HG02588 (cell line): ENCODE measurements around the gene MAPKAPK2.
A peak's percentile ranks its signal among the peaks of the same experiment; 100 is the strongest.

Experiments
- ATAC-seq: cut with Tn5 transposase; IDR thresholded peaks from one replicate; pipeline ENCODE4 v1.9.1; 2021; ENCODE audit warnings: mild to moderate bottlenecking, moderate library complexity; ENCODE audit not compliant: unreplicated experiment

Gene MAPKAPK2

DNA sequence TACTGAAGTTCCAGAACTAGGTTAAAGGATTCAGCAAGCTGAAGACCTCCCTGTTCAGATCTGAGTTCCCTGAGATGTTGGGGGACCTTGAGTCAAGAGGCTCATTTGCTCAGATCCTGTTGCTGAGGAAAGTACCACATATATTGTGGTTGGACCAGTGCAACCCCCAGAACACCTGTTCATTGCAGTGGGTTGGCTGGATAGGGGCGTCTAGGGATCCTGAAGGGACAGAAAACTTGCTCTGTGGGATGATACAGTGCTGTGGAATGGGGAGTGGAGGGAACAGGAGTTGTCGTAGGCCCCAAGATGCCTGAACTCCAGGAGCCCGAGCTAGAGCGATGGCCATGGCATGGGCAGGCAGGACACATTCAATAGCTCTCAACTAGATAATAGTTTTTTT lies 24.6 kb upstream of the MAPKAPK2 start:
- no peak for ATAC-seq

DNA sequence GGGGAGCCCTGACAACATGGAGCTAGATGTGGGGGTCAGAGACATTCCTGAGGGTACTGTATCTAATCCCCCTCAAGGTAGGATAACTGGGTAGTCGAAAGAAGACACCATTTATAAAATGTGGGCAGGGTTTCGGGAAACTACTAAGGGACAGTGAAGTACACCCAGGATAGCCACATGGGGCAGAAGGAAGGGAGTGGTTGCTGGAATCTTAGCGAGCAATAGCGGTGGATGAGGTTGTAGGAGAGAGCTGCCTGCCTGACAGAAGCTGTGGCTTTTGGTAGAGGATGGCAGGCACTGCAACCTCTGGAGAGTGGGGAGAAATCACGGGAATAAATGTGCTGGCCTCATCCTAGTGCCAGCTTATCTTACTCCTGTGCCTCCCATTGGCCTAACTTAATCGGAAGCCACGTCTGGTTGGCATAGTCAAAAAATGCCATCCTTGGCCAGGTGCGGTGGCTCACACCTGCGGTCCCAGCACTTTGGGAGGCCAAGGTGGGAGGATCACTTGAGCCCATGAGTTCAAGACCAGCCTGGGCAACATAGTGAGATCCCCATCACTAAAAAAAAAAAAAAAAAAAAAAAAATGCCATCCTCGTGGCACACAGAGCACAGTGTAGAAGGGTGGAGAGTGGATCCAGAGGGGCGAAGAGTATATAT lies 23.4 kb upstream of the MAPKAPK2 start:
- ATAC-seq: no peak

DNA sequence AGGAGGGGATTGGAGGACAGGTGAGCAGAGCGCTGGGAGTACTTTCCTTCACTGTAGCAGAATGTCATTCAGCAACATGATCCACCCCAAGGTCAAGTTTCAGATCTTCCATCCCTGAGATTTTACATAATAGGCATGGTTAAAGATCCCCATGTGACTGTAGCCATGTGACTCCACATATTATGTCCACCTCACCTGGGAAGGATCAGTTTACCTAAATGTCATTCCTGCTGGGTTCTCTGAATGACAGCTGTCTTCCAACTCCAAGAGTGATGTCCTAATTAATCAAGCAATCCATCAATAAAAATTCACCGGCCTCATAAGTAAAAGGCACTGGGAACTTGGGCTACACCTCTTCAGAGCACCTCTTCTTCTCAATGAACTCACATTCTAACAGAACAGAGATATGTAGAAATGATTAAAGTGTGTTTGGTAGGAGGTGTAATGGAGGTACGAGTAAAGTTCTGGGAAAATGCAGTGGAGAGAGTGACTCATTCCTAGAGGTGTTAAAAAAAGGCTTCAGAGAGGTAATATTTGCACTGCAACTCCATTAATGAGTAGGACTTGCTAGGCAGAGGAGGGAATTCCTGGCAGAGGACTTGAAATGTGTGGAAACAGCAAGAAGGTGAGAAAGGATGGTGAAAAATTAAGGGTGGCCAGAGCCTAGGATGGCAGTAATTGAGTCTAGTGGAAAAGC lies 22.2 kb upstream of the MAPKAPK2 start:
- ATAC-seq: no peak

- no peak for ATAC-seq
Measured at GRCh38 chr1:206663362-206663761, 21.3 kb upstream of the MAPKAPK2 start.

GRCh38 chr1:206663832-206664652 lies 20.7 kb upstream of the MAPKAPK2 start:
- ATAC-seq: peak; percentile 51

DNA sequence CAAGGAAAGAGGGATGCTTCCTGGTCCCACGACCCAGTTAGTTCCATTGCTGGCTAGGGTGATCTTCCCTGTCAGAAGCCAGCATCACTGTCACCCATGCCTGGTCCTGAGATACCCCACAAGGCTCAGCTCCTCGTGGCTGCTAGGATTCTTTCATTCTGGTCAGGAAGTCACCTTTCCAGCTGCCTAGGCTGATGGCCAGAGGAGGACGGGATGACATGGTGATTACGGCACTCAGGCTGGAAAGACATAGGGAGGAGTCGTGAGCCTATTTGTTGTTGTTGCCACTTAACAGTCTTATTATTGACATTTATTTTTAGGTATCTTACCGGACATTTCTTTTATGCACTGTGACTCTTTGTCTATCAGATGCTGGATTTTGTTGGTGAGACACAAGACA lies 20.0 kb upstream of the MAPKAPK2 start:
- no peak for ATAC-seq

DNA sequence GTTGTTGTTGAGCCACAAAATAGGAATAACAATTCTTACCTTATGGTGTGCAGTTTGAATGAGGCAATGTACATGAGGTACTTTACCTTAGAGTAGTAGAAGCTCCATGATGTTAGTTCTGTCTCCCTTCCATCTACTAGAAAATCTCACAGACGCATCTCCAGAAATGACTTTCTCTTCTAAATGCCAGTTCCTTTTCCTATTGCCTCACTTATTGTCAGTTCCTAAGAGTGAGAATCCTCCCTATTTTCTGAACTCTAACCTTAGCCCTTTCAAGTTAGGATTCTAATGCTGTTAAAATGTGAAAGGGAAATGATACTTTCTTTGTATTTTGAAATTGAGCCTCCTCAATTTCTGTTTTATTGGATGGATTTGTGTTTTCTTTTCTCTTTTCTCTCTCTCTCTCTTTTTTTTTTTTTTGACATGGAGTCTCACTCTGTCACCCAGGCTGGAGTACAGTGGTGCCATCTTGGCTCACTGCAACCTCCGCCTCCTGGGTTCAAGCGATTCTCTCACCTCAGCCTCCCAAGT lies 18.6 kb upstream of the MAPKAPK2 start:
- ATAC-seq: no peak

GRCh38 chr1:206666954-206667665 lies 17.6 kb upstream of the MAPKAPK2 start:
- ATAC-seq: no peak

DNA sequence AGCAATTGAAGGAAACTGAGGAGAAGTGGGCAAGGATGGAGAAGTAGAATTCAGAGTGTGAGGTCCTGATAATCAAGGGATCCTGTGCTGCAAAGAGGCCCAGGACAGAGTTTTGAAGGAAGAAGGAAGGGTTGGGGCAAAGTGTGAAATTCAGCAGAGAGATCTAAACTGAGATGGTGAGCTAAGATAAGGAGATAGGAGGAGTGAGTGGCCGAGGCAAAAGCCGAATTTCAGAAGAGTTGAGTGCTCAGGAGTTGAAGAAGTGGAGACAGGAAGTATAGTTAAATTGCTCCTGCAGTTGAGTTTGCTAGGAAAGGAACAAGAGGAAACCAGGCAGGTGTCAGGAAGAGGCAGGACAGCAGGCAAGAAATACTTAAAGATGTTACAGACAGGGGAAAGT lies 16.4 kb upstream of the MAPKAPK2 start:
- no peak for ATAC-seq

- ATAC-seq: no peak
Measured at GRCh38 chr1:206668874-206669410, 15.8 kb upstream of the MAPKAPK2 start.

GRCh38 chr1:206672011-206672688 lies 12.6 kb upstream of the MAPKAPK2 start:
- no peak for ATAC-seq

- no peak for ATAC-seq
Measured at GRCh38 chr1:206672844-206673758, 11.6 kb upstream of the MAPKAPK2 start.

- ATAC-seq: no peak
Measured at GRCh38 chr1:206674236-206674635, 10.5 kb upstream of the MAPKAPK2 start.

GRCh38 chr1:206674745-206675175 lies 9.9 kb upstream of the MAPKAPK2 start:
- no peak for ATAC-seq

DNA sequence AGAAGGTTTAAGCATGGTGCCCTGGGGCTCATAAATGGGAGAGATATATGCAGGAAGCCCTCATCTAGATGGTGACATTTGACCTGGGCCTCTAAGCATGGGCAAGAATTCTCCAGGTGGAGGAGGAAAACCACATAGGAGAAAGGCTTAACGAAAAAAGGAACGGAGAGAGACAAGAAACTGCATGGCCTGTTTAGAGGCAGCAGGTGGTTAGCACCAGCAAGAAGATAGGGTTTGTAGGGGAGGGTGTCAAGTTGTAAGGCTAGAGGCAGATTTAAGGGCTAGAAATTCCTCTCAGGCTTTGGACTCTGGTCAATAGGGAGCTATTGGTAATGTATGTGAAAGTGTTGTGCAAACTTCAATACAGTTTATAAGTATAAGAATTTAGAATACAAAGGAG lies 8.2 kb upstream of the MAPKAPK2 start:
- ATAC-seq: no peak

GRCh38 chr1:206678490-206678889 lies 6.2 kb upstream of the MAPKAPK2 start:
- no peak for ATAC-seq

GRCh38 chr1:206679738-206680211 lies 4.9 kb upstream of the MAPKAPK2 start:
- peak; percentile 73 for ATAC-seq

- no peak for ATAC-seq
Measured at GRCh38 chr1:206680279-206680678, 4.4 kb upstream of the MAPKAPK2 start.

GRCh38 chr1:206681359-206681758 lies 3.3 kb upstream of the MAPKAPK2 start:
- ATAC-seq: no peak
